Activated CD4-positive, alpha-beta T cell treated with anti-CD3 and anti-CD28 coated beads for 4 hours (primary cell): Measurements from ENCODE around the gene NDRG3.
"Not testable (repeated sequence)": the region's sequence is repeated elsewhere in the genome, so short reads cannot be mapped to it uniquely, and the experiment has no call there.

ENCODE experiments used
- DNase-seq, 2 donors: peaks; one replicate each; pipeline ENCODE4 v3.0.0-alpha.2; 2020

The NDRG3 gene

DNA sequence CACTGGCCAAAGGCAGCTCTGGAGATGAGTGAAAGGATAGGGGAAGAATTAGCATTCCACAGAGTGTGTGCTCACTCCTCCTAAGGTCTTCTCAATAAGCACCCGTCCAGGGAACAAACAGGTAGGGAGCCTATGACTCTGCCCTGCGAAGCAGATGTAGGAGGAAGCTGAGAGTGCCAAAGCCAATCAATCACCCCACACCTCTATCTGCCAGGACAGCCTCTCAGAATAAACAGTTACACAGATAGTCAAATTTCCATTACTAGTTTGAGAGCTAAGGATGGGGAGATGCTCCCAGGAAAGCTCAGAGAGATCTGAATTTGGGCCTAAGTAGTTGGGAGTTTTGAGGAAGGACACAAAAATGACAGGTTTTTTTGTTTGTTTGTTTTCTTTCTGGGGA, 59.4 kb downstream of the NDRG3 start:
- DNase-seq, result no peak

DNA sequence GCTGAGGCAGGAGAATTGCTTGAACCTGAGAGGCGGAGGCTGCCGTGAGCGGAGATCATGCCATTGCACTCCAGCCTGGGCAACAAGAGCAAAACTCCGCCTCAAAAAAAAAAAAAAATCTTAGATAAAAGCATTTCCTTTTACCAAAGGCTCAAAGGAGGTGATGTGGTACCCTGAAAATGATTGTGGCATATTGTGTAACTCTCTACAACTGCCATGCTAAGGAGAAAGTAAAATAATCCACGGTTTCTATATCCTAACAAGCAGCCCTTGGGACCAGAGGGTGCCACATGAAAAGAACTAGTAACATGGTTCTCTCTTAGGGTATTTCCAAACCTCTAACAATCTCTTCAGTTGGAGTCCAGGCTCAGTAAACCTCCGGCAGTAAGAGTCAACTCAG, 61.1 kb downstream of the NDRG3 start:
- DNase-seq, result no peak

DNA sequence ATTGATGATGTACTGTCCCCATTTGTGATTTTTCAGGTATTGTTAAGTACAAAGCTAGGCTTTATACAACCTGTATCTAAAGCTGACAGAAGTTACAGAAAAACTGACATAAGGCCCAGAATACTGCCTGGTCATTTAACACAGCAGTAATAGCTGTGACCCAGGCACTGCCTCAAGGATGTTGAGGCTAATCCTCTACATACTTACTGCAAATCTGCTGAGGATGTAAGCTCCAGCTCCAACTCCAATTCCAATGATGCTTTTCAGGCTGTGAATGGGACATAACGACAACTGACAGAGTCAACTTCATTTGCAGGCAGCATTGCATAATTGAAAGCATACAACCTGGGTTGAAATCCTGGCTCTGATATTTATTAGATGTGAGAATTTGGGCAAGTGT, 63.6 kb downstream of the NDRG3 start:
- no peak for DNase-seq

DNA sequence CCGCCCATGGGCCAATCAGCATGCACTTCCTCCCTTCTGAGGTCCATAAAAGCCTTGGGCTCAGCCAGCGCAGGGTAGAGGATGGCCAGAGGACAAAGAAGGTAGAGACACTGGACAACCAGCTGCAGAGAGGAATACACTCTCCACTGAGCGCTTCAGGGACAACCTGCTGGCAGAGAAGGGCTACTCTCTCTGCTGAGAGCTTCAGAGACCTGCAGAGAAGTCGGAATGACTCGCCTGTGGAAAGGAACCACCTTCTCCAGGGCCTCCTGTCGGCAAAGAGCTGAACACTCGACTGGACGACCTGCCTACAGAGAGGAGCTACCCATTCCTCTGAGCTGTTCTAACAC, 68.5 kb downstream of the NDRG3 start:
- no peak for DNase-seq

DNA sequence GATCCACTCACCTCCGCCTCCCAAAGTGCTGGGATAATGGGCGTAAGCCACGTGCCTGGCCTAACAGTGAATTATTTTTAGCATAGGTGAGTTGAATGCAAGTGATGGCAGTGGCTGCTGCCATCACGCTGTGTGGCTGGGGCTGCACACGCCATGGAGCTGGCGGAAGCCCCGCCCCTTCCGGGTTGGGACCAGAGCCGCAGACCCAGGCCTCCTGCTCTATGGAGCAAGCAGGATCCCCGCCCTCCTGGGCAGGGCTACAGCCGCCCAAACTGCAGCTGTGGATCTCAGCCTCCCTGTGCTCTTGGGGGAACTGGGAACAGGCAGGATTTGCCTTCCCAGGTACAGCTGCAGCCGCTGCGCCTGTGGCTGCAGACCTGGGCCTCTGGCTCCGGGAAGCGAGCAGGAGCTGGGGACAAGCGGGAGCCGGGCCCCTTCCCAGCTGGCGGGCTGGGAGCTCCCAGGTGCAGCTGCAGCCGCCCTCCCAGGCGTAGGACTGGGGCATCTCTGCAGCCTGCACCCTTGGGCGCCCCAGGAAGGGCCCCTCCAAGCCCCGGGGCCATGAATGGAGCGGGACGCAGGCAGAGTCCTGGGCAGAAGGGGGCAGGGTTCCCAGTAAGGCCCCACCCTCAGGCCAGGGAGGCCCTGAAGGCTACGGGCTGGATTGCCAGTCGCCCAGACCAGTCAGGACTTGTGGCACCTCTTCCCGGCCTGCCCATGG, 69.0 kb downstream of the NDRG3 start:
- no peak for DNase-seq

DNA sequence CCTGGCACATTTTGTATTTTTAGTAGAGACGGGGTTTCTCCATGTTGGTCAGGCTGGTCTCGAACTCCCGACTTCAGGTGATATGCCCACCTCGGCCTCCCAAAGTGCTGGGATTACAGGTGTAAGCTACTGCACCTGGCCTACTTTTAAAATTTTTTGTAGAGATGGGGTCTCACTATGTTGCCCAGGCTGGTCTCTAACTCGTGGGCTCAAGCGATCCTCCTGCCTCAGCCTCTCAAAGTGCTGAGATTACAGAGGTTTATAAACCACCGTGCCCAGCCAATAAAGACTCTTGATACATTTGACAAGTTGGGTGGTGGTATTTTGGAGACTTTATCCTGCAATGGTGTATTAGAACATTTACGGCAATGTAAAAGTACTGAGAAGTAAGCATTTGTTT, 70.3 kb downstream of the NDRG3 start:
- DNase-seq, result not testable (repeated sequence)

DNA sequence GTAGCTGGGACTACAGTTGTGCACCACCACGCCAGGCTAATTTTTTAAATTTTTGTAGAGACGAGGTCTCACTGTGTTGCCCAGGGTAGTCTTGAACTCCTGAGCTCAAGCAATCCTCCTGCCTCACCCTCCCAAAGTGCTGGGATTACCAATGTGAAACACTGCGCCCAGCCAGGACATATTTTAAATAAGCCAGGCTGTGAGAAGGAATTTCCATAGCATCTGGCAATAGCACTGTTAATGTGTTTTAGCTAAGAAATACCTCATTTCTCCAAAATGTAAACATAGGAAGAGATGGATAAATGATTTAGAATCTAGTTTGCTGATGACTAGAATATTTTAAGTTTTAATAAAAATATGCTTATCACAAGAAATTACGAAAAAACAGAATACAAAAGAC, 72.9 kb downstream of the NDRG3 start:
- DNase-seq, result no peak

DNA sequence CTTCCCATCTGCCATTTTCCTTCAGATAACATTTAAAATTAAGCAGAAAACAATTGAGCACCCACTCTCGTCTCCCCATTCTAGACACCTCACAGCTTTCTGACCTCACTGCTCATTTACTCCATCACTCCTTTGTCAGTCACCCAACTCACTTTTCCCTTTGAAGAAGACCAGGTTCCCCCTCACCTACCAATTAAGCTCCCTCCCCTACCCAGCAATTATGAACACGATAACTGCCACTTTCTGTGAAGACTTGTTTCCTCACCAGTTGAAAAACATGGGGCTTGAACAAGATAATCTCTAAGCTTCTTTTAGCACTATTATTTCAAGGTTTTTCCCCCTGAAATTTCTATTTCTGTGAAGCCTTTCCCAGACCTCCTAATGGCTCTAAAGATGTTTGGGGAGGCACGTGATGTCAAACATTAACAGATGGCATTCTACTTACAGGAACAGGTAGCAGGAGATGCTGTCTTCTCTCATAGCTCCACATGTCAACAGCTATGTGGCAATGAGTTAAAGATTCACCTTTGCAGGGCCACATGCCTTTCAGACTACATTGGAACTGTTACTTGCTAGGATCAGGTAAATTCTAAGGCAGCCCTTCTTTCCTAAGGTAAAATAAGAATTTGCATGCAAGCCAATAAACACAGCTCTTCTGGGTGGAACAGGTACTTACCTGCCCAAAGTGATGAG, 75.1 kb downstream of the NDRG3 start:
- DNase-seq, result no peak

DNA sequence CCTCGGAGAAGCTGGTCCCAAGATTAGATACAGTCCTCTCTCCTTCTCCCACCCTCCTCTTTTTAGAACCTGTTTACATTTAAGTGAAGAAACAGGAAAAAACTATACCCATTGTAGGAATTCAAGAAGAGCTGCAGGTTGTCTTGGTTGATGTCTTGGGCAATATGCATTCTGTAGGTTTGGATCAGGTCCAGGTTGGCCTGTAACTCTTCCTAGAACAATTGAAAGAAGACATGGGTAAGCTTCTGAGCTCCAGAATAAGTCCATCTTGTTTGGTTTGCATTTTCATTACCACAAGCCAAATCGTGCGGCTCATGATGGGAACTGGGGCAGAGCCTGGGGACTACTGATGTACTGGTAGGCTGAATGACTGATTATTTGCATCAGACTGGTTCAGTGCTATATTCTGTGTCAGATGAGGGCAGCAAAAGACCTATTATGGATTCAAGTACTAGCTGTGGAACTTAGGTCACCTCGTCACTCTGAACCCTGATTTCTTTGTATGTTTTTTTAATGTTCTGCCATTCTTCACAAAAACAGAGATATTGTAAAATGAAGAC, 79.6 kb downstream of the NDRG3 start:
- no peak for DNase-seq

DNA sequence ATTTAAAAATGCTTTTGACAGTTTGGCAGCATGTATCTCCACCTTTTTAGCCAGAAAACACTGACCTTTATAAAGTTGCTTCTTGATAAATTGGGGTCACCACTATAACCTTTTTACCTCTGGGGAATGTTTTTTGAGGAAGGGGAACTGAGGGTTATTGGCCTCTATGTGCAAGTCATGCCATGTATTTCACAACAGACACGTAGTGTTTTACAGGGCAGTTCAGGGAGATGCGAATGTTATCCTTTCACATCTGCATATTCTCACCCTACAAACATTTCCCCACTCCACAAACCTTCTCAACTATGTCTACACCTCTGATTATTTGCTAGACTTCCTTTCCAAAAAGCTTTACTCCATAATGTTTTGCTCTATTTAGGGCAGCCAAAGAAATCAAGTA, 82.9 kb downstream of the NDRG3 start:
- DNase-seq, result no peak

DNA sequence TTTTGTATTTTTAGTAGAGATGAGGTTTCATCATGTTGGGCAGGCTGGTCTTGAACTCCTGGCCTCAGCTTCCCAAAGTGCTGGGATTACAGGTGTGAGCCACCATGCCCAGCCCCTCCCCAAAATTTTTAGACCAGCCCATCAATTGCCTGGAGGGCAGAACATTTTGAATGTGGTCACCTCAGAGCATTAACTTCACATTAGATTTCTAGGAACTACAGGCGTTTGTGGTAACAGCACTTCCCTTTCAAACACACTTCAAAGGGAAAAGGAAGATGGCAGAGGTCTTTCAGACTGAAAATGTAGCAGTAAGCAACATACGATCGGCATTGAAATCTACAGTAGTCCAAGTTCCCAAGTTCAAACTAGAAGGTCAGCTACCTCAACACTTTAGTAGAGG, 87.6 kb downstream of the NDRG3 start:
- no peak for DNase-seq

DNA sequence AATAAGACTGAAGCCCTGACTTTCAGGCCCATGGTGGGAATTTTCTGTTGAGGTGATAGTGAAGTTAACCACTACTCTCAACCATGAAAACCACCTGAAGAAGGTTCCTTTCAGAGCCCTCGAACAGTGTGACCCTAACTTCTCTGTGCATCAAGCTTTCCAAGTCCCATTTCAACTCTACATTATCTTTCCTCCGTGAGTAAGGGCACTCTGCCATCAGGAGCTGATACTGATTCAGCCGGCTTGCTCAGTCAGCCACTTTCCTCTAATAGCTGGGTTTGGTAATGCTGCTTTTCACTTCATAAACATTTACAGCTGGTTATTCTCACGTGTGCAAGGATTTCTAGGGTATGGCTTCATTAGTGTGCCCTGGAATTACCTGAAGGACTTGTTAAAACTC, 89.2 kb downstream of the NDRG3 start:
- no peak for DNase-seq

DNA sequence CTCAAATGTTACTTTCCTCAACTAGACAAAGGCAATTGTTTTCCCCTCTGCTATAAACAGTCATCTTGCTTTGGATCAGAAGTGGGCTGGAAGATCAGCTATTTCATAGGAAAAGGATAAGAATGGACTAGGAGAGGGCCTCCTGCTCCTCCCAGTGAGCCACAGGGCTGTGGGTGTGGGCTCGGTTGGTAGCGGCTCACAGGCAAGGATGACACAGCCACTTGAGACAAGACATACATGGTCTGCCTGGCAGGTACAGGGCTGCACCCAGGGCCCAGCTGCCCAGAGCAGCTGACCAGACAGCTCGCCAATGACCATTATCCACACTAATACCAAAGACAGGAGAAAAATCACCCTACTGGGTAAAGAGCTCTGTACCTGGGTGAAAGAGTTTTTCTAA, 90.9 kb downstream of the NDRG3 start:
- no peak for DNase-seq

DNA sequence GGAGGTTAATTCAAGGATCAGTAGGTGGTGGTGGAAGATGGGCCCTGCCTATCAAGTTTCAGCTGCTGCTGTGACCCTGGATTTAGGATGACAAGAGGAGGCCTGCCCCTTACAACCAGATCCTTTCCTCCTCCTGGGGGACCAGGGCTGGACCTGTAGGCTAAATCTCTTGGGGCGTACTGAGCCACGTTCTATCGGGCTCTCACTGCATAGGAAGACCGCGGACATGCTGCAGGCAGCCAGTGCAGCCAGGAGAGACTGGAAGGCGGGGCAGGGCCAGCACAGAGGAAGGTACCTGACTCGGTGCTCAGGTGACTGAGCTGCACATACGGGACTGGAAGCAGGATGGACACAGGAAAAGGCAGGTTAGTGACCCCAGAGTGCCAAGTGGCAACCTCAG, 91.4 kb downstream of the NDRG3 start:
- DNase-seq, result no peak

DNA sequence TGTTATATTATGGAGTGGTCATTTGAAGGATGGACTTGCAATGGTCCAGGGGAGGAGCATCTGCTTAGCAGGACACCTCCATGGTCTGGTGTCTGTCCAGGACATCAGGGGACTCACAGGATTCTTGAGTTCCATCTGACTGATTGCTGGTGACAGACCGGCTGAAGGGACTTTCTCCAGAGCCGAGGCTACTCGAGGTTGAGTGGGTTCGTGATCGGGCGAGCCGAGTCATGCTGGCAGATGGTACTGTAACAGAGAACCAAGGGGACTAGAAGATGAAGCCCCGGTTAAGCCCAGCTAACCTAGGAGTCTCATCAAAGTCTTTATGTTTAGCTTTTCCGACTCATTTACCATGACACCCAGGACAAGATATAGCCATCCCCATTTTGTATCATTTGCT, 92.4 kb downstream of the NDRG3 start:
- DNase-seq, result no peak

DNA sequence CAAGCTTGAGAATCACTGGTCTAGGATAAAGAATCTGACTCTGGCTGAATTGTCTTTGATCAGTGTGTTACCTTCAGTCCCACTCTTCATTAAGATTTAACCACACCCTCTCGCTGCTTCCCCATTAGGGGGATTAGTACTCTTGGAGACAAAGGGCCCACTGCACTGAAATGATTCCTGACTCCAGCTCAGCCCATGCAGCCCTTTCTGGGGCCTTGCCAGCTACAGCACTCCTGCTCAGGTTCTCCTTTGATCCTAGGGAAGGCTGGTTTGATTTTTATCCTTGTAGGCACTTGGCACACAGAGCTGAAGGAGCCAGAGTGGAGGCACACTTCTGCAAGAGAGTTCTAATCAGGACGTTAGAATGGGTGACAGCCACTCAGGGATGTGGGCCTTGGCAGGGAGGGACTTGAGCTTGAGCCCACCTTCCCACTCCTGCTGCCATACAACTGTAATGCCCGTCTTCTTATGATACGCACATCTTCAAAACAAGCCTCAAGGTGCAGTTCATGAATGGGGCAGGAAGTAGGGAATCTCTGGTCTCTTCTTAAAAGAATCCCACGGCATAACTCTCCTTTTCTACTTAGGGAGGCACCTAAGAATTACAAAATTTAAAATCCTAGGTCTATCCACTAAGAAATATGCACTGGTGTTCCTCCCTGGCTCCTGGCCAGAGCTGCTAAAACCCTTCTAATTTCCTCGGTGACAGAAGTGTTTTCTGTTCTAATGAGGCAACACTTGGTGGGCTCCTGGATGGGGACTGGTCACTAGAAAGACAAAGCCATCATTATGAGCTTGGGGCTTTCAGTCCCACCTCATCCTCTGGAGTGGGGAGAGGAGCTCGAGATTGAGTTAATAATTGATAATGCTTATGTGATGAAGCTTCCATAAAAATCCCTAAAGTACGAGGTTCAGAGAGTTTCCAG, 98.4 kb downstream of the NDRG3 start:
- no peak for DNase-seq

DNA sequence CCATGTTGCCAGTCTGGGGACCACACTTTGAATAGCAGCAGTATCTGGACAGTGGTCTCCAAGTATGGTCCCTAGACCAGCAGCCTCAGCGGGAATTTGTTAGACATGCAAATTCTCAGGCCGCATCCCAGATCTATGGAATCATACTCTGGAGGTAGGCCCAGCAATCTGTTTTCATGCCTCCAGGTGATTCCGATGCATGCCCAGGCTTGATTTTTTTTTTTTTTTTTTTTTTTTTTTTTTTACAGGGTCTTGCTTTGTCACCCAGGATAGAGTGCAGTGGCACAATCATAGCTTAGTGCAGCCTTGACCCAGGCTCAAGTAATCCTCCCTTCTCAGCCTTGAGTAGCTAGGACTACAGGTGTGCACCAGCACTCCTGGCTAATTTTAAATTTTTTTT, 99.2 kb downstream of the NDRG3 start:
- DNase-seq, result no peak

DNA sequence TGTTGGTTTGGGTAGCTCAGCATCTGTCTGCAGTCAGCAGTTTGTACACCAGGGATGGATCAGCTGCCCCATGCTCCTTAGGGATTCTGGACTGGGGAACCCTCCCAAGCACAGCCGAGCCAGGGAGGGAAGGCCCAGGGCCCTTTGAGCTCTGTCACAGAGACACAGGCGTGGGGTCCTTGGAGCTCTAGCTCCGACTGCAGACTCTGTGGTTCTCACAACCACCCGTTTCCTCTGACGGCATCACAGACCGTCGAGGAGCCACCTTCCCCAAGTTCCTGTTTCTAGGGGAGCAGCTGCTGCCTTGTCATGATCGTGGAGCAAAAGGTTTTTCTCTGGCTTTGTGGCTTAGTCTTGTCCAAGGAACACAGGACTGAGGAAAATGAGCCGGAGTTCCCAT, 99.9 kb downstream of the NDRG3 start, which contains the start of gene SLA2:
Gene SLA2, minus strand, starts transcription at position 199 of the 400 bp plus-strand sequence. CDS start 4,861 bp downstream, outside the sequence.
- DNase-seq, result peak; percentile 62 to 63

DNA sequence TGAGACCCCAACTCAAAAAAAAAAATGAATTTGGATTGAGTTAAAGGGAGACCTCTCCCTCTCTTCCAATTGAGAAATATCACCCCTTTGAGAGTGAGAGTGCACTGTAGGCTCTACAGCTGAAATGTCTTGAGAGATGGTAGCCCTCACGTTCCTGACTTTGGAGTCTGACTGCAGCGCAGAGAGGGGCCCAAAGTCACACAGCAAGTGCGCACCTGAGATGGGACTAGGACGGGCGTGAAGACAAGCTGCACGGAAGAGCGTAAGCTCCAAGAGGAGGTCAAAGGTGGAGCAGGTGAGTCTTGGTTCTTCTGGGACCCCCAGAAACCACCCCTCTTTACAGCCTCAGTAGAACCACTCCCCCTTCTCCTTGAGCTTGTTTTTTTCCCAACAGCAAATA, 100.5 kb downstream of the NDRG3 start:
- no peak for DNase-seq

DNA sequence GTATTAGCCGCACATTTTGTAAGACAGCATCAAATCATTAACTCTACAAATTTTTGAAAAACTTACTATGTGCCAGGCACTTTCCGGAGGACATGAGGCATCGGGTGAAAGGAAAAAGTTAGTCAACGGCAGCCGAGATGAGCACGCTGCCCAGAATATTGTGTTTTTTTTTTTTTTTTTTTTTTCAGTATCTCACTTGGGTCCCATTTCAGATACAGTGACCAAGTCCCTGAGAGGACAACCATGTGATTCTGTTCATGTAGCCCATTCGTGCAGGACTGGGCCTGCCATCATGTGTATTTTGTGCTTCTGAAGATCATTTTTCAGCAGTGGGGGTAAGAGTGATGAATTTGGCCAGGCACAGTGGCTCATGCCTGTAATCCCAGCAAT, 101.2 kb downstream of the NDRG3 start:
- DNase-seq, result peak; percentile 58 to 63

DNA sequence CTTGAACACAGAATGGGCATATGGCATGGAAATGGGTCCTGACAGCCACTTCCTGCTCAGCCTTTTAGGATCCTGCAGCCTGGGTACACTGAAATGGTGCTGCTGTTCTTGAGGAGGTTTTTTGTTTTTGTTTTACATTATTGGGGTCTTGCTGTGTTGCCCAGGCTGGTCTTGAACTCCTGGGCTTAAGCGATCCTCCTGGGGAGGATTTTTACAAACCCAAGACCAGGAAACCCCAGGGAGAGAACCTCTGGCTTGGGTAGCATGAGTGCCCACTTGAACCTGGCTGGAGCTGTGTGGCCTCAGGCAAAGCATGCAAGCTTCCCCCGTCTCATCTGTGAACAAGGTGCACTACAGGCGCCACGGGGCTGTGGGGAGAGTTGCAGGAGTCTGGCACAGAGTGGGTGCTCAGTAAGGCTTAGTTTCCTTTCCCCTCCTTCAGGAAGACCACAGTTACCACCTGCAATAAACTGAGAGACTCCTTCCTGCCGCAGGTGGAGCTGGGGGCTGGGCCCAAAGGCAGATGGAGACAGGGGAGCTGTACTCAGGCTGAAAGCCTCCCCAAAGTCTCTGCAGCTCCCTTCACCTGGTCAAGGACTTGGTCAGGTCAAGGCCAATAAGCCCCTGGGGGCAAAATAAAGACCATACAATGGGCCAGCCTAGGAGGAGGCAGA, 101.7 kb downstream of the NDRG3 start:
- DNase-seq, result peak; percentile 53 to 64

DNA sequence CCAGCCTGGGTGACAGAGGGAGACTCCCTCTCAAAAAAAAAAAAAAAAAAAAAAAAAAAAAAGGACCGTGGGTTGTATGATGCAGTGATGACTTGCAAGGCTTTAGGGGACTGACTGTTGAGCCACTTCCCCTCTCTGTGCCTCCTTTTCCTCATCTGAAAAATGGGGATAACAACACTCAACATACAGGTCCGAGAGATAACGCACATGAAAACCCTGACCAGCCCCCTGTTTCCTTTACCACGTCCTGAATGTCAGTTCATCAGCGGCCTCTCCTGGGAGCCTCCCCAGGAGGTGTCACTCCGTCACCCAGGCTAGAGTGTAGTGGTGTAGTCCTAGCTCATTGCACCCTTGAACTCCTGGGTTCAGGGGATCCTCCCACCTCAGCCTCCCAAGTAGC, 103.8 kb downstream of the NDRG3 start:
- DNase-seq, result no peak

DNA sequence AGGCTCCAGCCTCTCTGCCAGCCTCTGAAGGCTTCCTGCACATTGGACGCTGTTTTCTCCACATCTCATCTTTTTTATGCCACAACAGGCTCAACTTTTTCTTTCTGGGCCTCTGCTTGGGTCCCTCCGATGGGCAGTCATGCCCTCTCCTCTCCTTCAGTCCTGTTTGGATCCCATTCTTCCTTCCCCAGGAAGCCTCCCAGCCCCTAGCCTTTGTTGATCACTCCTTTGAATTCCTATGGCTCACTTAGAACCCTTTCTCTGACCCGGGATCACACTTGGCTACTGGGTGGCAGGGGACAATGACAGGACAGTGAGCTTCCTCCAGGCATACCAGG, 104.4 kb downstream of the NDRG3 start:
- DNase-seq, result no peak
